HepG2 (cell line): ENCODE results near the gene DHCR7. TPM values are rescaled to one million over a fixed set of nuclear protein-coding genes. Genes with fewer than 3 reads are reported as not detected.

Experiments used
- ATAC-seq: fragments of 200-7000 bp; cut with Tn5 transposase; 3 replicates; pipeline ENCODE4 v1.9.1; 2020; ENCODE audit warnings: mild to moderate bottlenecking, moderate library complexity
- BruUV-seq: library from RNA; stranded (reverse); fragments of 400-500 nt; replicated peaks from 2 replicates; lab custom pipeline; 2021; lab: Mats Ljungman, UMichigan
- CTCF ChIA-PET: fragments of 300-600 bp; formaldehyde crosslinking; extraction: SDS; loops from one replicate; lab custom pipeline; 2021; ENCODE audit warnings: low total read pairs, inconsistent platforms, low intra/inter-chr PET ratio; lab: Yijun Ruan, JAX
- POLR2A ChIA-PET: fragments of 350-600 bp; sonication (Branson Sonifier 250); formaldehyde crosslinking; loops from one replicate; lab custom pipeline; 2020; ENCODE audit warnings: antibody characterized with exemption, inconsistent platforms; lab: Yijun Ruan, JAX
- DNase-seq: peaks from one replicate; pipeline ENCODE4 v3.0.0-alpha.2; 2015; ENCODE audit warnings: low spot score
- FAIRE-seq: peaks from 3 replicates; lab custom pipeline; 2011; peaks lifted over from hg19 to GRCh38; lab: Jason Lieb, UNC
- H2AFZ ChIP-seq: one replicate; pipeline ENCODE4 v1.6.1; 2011; ENCODE audit warnings: low read length, inconsistent platforms
- H3K27ac ChIP-seq: fragments of 300-600 bp; 3 replicates; pipeline ENCODE4 v1.8.0; 2011; ENCODE audit warnings: mixed run types, mild to moderate bottlenecking, mixed read lengths, low read length, inconsistent platforms; ENCODE audit not compliant: insufficient read depth; ENCODE audit errors: extremely low read length
- H3K27me3 ChIP-seq, 2 experiments: fragments of 200-600 bp in 1 of 2; 2 replicates in 1 of 2; 3 replicates in 1 of 2; pipeline versions ENCODE4 v1.6.0 to v1.8.0; 2011; ENCODE audit warnings: low read length in 2 of 2, mild to moderate bottlenecking in 2 of 2, moderate library complexity in 2 of 2, inconsistent platforms in 1 of 2; ENCODE audit not compliant: insufficient read depth in 2 of 2, control insufficient read depth in 1 of 2
- H3K36me3 ChIP-seq, 2 experiments: fragments of 200-600 bp in 1 of 2; replicated peaks in 1 of 2; 2 replicates in 1 of 2; 3 replicates in 1 of 2; pipeline versions ENCODE4 v1.5.1 to v1.8.0; 2011; ENCODE audit warnings: low read length in 2 of 2, inconsistent platforms in 1 of 2; ENCODE audit not compliant: insufficient read depth in 2 of 2, control insufficient read depth in 1 of 2
- H3K4me1 ChIP-seq: 2 replicates; pipeline ENCODE4 v1.5.1; 2012; ENCODE audit warnings: low read length, inconsistent platforms; ENCODE audit not compliant: insufficient read depth
- H3K4me2 ChIP-seq: 2 replicates; pipeline ENCODE4 v1.6.0; 2011; ENCODE audit warnings: low read depth, low read length, inconsistent platforms
- H3K4me3 ChIP-seq, 3 experiments: fragments of 200-600 bp in 1 of 3; sonication (generic), shearing (Covaris generic) in 1 of 3; replicated peaks in 1 of 3; 2 replicates each; pipeline ENCODE4 v1.5.1; 2011 to 2016; ENCODE audit warnings: low read length in 3 of 3, inconsistent platforms in 2 of 3, low read depth in 2 of 3, mild to moderate bottlenecking in 2 of 3, control low read depth in 1 of 3, mixed read lengths in 1 of 3; ENCODE audit not compliant: insufficient read depth in 1 of 3
- H3K79me2 ChIP-seq: one replicate; pipeline ENCODE4 v1.6.1; 2011; ENCODE audit warnings: low read length, inconsistent platforms; ENCODE audit not compliant: insufficient read depth
- H3K9ac ChIP-seq: 2 replicates; pipeline ENCODE4 v1.6.0; 2011; ENCODE audit warnings: mild to moderate bottlenecking, low read depth, low read length, inconsistent platforms; ENCODE audit not compliant: insufficient read depth
- H3K9me3 ChIP-seq: 2 replicates; pipeline ENCODE4 v1.5.1; 2012; ENCODE audit warnings: mild to moderate bottlenecking, low read length
- H4K20me1 ChIP-seq: 2 replicates; pipeline ENCODE4 v1.6.0; 2011; ENCODE audit warnings: inconsistent platforms, mild to moderate bottlenecking, low read length, moderate library complexity; ENCODE audit not compliant: insufficient read depth
- MAFG ChIP-seq: sonication (generic); formaldehyde crosslinking; IDR thresholded peaks from 2 replicates; pipeline ENCODE4 v1.5.1; 2020; ENCODE audit warnings: mild to moderate bottlenecking, missing genetic modification reagents
- MED8 ChIP-seq: sonication (generic); formaldehyde crosslinking; IDR thresholded peaks from 2 replicates; pipeline ENCODE4 v1.8.1; 2023; ENCODE audit warnings: mild to moderate bottlenecking, missing genetic modification reagents; ENCODE audit not compliant: insufficient replicate concordance
- NFE2L2 ChIP-seq: fragments of 150-350 bp; IDR thresholded peaks from 2 replicates; pipeline ENCODE4 v1.6.1; 2014; ENCODE audit warnings: low read length
- NFKB2 ChIP-seq: sonication (generic); formaldehyde crosslinking; IDR thresholded peaks from 2 replicates; pipeline ENCODE4 v1.4.0; 2020; ENCODE audit warnings: missing genetic modification reagents, borderline replicate concordance
- PAX8 ChIP-seq: sonication (generic); formaldehyde crosslinking; IDR thresholded peaks from 2 replicates; pipeline ENCODE4 v1.8.0; 2022; ENCODE audit warnings: mild to moderate bottlenecking, missing genetic modification reagents, borderline replicate concordance
- RFX3 ChIP-seq: IDR thresholded peaks from 2 replicates; pipeline ENCODE4 v1.6.1; 2016; ENCODE audit warnings: missing biosample characterization, missing genetic modification reagents
- SNAI1 ChIP-seq: sonication (generic); formaldehyde crosslinking; IDR thresholded peaks from 2 replicates; pipeline ENCODE4 v1.5.0; 2020; ENCODE audit warnings: mild to moderate bottlenecking, missing genetic modification reagents, borderline replicate concordance
- TSC22D2 ChIP-seq: sonication (generic); formaldehyde crosslinking; IDR thresholded peaks from 2 replicates; pipeline ENCODE4 v1.5.1; 2020; ENCODE audit warnings: missing genetic modification reagents, mild to moderate bottlenecking, borderline replicate concordance
- ZNF547 ChIP-seq: sonication (generic); formaldehyde crosslinking; IDR thresholded peaks from 2 replicates; pipeline ENCODE4 v1.5.1; 2020; ENCODE audit warnings: mild to moderate bottlenecking, missing genetic modification reagents
- ZNF746 ChIP-seq: sonication (generic); formaldehyde crosslinking; IDR thresholded peaks from 2 replicates; pipeline ENCODE4 v1.8.0; 2022; ENCODE audit warnings: mild to moderate bottlenecking, missing genetic modification reagents
- WGBS: methylation state at CpG from one replicate; pipeline ENCODE4 v1.1.6; 2017; ENCODE audit warnings: low lambda C conversion rate; 5-methylcytosine and 5-hydroxymethylcytosine counted together
- in situ Hi-C: cut with HindIII; loops from 2 replicates; pipeline ENCODE4 v1.10.0; 2017; ENCODE audit warnings: low pct_unique_long_range_greater_than_20kb; ENCODE audit not compliant: extremely low pct_ligation_motif_present
- intact Hi-C: fragments of 100-400 bp; cut with micrococcal nuclease; formaldehyde crosslinking; loops from one replicate; pipeline ENCODE4 v1.10.0; 2022; ENCODE audit not compliant: unreplicated experiment
- polyA plus RNA-seq, 8 experiments: library from polyadenylated mRNA; depleted of rRNA in 3 of 8; stranded (reverse) in 7 of 8; unstranded in 1 of 8; fragments of >200 nt; fragmentation: Illumina TruSeq in 4 of 8; extraction: Trizol in 4 of 8; gene quantifications; 2 replicates each; pipeline versions ENCODE4 v1.2.1 to v1.2.3, GENCODE V29; 2011 to 2016; ENCODE audit warnings: low read depth in 4 of 8, missing spikeins in 1 of 8, mixed read lengths in 1 of 8; ENCODE audit not compliant: insufficient read depth in 1 of 8
- total RNA-seq, 5 experiments: library from RNA; depleted of rRNA; stranded (reverse); fragments of >200 nt; fragmentation: Illumina TruSeq; extraction: Trizol; gene quantifications; 2 replicates each; pipeline ENCODE4 v1.2.3, GENCODE V29; 2016; ENCODE audit warnings: low read depth in 1 of 5
- TF ChIP-seq, protein P1 (sequence below): sonication (generic); formaldehyde crosslinking; IDR thresholded peaks from 2 replicates; pipeline ENCODE4 v1.4.0; 2020; ENCODE audit warnings: missing genetic modification reagents

Gene DHCR7
- total and polyA plus RNA-seq, 2 of the 13 experiments (the other 11 are each of a cell fraction or from before 2014, with no cell fraction given) = 96.0 to 143 TPM

DNA sequence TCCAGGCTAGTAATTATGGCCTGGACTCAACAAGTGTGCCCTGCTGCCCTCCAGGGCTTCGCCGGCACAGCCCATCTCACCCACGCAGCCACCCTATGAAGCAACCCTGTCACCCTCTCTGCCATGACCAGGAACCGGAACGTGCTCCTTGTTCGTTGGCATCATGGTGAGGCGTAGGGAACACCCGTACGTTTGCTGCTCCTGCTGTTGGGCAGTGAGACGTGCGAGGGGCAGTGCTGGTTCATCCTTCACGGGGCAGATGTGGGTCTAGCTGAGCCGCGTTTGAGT, 25.5 kb upstream of the DHCR7 start:
- BruUV-seq = no TSS peak
- in situ Hi-C loops (no loop called here), intact Hi-C loops (no loop called here)
- FAIRE-seq (no peak), DNase-seq (no peak), ATAC-seq (no peak)
- Histone ChIP-seq H3K9me3 (peaks cover 4% of the 10 kb centered on the region; the same call in 1 of the 2 replicates), H3K4me3 (no peak overlapping the region), H3K4me1 (no peaks in the 10 kb centered on the region), H3K9ac (no peak overlapping the region), H3K79me2 (no peaks in the 10 kb centered on the region), H3K4me2 (no peak overlapping the region), H3K27ac (no peak overlapping the region), H2AFZ (no peak overlapping the region), H4K20me1 (no peaks in the 10 kb centered on the region), H3K36me3 (peaks cover 28 to 61% of the 10 kb centered on the region in 2 experiments; a peak in 4 of 5 replicates), H3K27me3 (no peaks in the 10 kb centered on the region)
- no peak for TF ChIP-seq MED8
- no peak for TF ChIP-seq SNAI1
- no peak for TF ChIP-seq ZNF746 (CRISPR knock-in tag)
- no peak for TF ChIP-seq MAFG
- TF ChIP-seq NFKB2 = no peak
- no peak for TF ChIP-seq RFX3 (CRISPR knock-in tag)
- no peak for TF ChIP-seq TSC22D2 (CRISPR knock-in tag)
- no peak for TF ChIP-seq ZNF547 (CRISPR knock-in tag)
- TF ChIP-seq, protein P1, sequence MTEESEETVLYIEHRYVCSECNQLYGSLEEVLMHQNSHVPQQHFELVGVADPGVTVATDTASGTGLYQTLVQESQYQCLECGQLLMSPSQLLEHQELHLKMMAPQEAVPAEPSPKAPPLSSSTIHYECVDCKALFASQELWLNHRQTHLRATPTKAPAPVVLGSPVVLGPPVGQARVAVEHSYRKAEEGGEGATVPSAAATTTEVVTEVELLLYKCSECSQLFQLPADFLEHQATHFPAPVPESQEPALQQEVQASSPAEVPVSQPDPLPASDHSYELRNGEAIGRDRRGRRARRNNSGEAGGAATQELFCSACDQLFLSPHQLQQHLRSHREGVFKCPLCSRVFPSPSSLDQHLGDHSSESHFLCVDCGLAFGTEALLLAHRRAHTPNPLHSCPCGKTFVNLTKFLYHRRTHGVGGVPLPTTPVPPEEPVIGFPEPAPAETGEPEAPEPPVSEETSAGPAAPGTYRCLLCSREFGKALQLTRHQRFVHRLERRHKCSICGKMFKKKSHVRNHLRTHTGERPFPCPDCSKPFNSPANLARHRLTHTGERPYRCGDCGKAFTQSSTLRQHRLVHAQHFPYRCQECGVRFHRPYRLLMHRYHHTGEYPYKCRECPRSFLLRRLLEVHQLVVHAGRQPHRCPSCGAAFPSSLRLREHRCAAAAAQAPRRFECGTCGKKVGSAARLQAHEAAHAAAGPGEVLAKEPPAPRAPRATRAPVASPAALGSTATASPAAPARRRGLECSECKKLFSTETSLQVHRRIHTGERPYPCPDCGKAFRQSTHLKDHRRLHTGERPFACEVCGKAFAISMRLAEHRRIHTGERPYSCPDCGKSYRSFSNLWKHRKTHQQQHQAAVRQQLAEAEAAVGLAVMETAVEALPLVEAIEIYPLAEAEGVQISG (CRISPR knock-in tag) = no peak
- TF ChIP-seq NFE2L2 = no peak
- TF ChIP-seq PAX8 = no peak
- ChIA-PET POLR2A (no interaction called here), CTCF (no interaction called here)
- 100% methylated on average over 8 of the region's 14 CpGs for WGBS
